CD4-positive, alpha-beta T cell treated with Interleukin-21 for 1 hour (primary cell): ENCODE data around the gene RAB37.

Source experiments
- DNase-seq: peaks from one replicate; pipeline ENCODE4 v3.0.0-alpha.2; 2020

Gene RAB37

DNA sequence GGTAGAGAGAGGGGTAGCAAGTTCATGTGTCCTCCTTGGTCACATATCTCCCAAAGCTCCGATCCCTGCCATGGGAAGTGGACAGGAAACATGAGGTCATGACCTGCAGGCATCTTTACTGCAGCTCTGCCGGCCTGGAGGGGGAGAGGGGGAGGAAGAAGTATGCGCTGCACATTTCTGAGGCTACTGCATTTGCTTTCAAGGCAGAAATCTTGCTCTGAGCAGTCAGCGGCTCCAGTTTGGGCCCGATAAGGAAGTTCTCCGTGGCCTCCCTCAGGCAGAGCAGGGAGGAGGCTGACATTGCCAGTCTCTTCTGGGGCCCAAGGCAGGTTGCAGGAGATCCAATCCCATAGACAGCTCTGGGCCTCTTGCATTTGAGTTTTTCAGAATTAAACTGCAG is 9.9 kb downstream of the RAB37 start:
- no peak for DNase-seq

DNA sequence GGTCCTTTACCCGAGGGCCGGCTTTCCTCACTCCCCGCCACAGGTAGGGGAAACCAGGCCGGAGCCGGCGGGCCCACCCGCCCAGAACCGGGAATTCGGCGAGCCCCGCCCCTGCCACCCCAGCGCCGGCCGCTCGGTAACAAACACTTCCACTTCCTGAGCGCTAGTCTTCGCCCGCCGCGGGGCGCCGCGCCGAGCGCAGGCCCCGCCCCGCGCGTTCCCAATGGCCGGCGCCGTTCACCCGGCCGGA is 11.1 kb downstream of the RAB37 start:
- DNase-seq: no peak

DNA sequence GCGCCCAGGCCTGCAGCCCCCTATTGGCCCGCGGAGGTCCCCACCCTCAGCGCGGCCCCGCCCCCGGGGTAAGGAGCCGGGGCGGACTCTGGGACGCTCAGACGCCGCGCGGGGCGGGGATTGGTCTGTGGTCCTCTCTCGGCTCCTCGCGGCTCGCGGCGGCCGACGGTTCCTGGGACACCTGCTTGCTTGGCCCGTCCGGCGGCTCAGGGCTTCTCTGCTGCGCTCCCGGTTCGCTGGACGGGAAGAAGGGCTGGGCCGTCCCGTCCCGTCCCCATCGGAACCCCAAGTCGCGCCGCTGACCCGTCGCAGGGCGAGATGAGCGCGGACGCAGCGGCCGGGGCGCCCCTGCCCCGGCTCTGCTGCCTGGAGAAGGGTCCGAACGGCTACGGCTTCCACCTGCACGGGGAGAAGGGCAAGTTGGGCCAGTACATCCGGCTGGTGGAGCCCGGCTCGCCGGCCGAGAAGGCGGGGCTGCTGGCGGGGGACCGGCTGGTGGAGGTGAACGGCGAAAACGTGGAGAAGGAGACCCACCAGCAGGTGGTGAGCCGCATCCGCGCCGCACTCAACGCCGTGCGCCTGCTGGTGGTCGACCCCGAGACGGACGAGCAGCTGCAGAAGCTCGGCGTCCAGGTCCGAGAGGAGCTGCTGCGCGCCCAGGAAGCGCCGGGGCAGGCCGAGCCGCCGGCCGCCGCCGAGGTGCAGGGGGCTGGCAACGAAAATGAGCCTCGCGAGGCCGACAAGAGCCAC is 11.6 kb downstream of the RAB37 start, which contains the start of gene NHERF1:
TSS of gene NHERF1 (plus strand) at position 100 of the 750 bp plus-strand sequence. CDS start at position 319, 219 bp downstream.
- peak; percentile 94 for DNase-seq

DNA sequence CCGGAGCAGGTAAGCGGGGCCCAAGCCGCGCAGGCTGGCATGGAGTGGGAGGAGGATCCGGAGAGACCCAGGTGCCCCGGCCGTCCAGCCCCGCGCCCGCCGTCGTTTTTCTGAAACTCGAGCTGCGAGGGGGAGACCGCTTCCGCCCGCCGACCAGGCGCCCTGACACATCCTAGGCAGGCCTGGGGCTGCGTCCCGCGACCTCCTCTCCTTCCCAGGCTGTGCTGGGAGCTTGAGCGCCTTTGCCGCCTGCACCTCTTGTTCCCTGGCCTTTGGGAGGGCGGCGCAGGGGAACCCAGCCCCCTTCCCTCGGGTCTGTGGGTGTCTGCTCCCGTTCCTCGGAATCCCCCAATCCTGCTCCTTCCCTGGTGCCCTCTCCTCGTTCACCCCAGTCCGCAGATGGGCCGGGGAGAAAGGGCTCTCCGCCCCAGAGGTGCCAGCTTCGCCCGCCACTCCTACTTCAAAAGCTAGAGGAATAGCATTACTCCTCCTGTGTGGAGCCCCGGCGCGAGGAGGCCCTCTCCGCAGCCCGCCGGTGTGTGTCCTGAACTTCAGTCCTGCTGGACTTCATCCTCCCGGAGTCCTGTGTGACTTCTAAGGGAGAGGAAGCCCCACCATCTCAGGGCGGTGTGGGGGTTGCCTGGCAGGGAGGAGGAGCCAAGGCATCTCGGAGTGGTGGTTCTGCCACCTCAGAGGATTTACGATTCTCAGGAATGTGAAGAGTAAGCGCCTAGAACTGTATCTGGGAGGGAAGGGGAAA is 12.4 kb downstream of the RAB37 start:
- peak; percentile 33 for DNase-seq

DNA sequence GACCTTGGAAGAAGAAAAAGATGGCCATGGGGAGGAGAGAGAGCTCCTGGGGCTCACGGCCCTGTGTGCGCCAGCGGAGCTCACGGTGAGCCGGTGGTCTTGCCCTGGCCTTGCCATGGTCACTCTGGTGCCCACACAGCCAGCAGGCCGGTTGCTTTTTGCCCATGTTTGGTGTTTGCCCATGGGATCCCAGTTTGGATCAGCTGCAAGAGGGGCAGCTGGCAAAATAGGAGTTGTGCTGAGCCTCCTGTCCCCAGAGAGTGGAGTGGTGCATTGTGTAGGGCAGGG is 12.9 kb downstream of the RAB37 start:
- no peak for DNase-seq

DNA sequence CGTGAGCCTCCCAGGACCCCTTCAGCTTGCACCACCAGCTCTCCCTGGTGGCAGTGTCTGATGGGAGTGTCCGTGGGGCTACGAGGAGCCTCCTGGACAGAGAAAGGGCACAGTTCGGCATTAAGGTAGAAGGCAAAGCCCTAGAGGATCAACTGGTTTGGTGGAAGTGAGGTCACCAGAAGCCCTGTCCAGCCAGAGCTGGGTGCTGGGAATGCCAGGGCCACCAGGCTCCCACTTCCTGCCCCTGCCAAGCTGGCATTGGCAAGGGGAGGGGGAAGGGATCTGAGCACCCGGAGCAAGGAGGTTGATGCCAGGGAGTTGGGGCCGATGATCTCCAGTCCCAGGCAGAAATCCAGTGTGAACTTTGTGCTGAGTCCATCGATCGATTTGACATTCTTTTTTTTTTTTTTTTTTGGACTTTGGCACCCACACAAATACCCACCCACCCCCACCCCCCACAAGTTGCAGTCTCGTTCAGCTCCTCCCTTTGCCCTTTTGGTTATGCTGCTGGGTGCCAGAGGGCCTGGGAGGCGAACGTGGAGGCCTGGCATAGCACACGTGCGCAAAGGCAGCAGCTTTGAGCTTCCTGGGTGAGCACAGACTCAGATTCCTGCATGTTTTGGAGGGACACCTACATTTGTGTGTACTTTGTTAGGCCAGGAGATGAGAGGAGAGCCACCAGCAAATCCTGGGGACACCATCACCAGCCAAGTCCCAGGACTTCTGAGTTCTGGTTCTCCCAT is 13.4 kb downstream of the RAB37 start:
- no peak for DNase-seq

DNA sequence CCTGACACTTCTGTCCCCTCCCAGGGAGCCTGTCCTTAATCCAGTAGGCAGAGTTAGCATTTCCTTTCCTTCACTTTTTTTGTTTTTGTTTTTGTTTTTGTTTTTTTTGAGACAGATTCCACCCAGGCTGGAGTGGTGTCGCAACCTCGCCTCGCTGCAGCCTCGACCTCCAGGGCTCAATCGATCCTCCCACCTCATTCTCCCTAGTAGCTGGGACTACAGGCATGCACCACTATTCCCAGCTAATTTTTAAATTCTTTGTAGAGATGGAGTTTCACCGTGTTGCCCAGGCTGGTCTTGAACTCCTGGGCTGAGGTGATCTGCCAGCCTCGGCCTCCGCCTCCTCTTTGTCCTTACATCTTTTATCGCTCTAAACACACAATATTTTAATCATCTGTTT is 15.4 kb downstream of the RAB37 start:
- no peak for DNase-seq

DNA sequence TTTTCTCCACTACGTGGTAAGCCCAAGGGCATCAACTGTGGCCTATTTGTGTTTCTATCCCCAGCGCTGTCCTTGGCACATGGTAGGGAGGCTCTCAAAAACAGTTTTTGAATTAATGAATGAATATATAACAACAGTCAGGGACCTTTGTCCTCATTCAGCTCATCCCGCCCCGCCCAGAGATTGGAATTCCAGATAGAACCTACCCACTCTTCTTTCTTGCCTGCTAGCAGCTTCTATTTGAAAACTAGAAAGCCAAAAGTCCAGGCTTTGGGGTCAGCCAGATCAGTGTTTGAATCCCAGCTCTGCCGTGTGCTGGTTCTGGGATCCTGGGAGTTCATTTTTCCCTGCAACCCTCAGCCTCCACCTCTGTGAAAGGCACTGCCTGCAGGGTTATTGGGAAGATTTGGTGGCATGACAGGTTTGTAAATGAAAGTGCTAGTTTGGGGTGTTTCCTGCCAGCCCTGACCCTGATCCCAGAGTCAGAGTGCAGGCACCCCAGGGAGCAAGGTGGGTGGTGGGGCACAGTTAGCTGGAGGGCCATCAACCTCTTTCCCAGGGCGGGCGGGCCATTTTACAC is 15.9 kb downstream of the RAB37 start:
- no peak for DNase-seq

DNA sequence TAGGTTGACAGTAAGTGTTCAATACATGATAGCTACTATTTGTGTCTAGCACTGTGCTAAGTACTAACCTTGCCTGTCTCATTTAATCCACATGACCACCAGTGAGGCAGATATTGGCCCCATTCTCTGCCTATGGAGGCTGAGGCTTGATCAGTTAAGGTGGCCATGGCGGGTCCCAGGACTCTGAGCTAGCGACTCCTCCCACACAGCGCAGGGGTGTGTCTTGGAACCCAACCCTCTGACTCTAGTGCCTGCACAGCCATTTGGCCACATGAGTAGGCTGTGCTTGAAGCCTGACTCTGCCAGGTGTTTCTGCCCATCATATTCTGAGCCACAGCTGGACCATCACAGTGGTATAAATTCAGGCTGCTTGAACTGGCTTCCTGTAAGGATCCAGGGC is 17.8 kb downstream of the RAB37 start:
- DNase-seq: peak; percentile 31

DNA sequence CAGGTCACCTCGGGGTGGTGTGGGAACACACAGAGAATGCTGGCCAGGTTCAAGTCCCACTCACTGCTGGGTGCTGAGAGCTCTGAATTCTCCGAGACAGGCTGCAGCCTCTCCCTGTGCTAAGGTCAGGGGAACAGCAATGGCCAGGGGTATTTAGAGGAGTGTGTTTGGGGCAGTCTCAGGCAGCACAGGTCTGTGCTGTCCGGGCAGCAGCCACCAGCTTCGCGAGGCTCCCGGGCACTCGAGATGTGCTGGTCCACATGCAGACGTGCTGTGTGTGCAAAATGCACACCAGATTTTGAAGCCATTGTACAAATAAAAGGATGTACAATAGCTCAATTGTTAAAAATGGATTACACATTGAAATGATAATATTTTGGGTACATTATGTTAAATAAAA is 18.5 kb downstream of the RAB37 start:
- DNase-seq: no peak

DNA sequence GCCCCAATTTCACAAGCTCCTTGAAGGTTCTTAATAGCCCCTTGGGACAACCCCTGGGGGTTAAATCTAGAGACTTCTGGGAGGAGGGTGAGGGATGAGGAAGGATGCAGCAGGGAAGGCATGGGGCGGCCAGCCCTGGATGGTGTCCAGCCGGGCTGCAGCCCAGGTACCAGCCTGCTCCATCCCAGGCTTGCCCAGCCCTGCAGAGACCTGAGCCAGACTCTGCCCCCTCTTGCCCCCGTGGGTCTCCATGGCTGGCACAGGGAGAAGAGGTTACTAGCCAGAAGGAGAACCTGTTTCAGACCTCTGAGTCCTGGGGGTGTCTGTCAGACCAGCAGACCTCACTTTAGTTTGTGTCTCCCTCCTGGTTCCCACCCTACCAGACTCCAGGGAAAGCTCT is 19.8 kb downstream of the RAB37 start:
- no peak for DNase-seq

DNA sequence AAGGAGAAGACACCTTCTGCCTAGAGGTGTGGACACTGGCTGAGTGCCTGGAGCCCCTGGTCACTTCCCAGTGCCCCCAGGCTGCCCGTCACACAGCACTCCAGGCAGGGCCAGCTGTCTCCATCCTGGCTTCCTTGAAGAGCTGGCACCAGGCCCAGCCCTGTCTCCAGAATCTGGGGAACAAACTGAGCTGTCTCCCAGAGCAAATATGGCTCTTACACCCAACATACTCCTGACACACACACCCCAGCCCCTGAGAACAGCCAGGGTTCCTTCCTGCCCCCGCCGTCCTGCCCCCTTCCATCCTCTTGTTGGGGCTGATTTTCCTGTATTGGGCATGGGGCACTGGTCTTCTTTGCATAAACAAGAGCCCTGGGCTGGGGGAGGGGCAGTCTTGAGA is 20.4 kb downstream of the RAB37 start:
- no peak for DNase-seq

DNA sequence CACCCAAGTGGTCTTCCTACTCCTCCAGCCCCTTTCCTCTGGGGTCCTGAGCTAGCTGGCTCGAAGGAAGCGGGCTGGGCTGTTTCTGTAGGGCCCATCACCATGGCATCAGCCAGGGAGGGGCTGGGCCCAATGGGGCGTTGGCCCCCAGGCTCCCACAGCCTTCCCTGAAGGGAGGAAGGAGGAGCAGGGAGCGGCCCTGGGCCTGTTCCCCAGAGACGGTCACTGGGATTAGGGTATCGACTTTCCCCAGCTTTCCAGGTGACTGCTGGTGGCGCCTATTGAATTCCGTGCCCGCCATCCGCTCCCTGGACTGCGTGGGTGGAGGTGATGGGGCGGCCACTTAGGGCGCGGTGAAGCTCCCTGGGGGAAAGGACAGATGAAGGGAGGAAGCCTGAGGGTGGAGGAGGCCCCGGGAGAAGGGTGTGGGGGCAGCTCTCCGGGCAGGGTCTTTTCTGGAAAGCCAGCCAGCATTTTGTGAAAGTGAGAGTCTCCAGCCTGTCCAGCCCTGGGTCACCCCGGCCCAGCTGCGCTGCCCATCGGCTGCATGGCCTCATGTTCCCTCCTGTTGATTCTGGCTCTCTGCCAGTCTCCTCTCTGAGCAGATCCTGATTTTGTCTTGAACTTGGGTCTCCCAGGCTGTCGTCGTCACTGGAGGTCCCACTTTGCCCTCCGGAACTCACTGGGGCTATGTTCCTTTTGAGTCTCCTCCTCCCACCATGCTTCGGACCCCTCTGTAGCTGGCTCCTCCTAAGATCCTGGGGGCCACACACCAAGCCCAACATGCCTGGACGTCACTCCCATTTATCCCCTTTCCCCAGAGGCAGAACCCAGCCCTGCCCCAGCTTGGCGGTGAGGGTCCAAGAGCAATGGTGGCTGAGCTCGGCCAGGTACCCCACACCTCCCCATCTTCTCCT is 21.1 kb downstream of the RAB37 start:
- no peak for DNase-seq

DNA sequence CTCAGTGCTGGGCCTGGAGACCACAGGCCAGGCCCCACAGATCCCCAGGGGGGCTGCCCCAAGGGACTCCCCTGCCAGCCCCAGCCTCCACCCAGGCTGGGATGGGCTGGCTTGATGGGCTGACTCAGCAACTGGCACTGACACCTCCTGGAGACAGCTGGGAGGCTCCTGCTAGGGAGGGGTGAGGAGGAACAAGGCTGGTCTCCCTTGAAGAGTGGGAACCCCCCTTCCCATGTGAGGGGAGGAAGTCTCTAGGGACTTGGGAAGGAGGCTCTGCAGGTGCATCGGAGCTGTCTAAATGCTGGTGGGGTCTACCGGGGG is 21.8 kb downstream of the RAB37 start:
- no peak for DNase-seq

DNA sequence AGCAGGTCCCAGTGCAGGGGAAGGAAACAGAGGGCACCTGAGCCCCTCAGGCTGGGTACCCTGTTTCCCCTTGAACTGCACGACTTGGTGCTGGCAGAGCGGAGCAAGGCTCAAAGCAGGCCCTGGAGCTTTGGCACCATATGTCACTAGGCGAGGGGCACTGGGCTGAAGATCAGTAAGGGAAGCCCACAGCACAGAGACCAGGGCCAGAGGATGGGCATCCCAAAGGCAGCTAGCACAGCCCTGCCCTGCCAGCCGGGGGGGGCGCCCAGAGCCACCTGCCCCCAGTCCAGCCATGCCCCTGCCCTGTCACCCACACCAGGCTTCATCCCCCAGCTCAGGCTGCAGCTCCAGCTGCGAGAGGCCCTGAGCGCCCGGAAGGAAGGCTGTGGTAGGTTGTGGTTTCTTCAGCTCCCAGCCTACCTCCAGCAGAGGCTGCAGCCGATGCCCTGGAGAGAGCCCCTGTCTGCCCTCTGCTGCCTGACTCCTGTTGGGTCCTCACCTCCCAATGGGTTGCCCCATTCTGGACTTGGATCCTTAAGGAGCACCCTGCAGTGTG is 22.3 kb downstream of the RAB37 start:
- peak; percentile 67 for DNase-seq

DNA sequence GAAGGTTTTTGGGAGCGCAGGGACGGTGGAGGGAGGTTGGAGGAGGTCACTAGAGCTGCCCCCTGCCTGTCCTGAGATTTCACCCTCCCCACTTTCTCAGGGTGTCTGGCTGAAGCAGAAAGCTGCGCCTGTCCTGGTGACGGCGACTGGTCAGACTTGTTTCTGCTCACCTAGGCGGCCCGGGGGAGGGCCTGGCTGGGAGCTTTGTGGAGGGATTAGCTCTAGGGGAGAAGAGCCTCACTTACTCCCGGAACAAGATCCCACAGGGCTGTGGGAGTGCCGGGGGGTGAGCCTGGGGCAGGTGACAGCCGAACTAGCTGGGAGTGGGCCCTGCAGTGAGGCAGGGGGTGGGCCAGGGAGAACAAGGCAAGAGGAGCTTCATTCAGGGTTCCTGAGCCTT is 22.9 kb downstream of the RAB37 start:
- DNase-seq: no peak

DNA sequence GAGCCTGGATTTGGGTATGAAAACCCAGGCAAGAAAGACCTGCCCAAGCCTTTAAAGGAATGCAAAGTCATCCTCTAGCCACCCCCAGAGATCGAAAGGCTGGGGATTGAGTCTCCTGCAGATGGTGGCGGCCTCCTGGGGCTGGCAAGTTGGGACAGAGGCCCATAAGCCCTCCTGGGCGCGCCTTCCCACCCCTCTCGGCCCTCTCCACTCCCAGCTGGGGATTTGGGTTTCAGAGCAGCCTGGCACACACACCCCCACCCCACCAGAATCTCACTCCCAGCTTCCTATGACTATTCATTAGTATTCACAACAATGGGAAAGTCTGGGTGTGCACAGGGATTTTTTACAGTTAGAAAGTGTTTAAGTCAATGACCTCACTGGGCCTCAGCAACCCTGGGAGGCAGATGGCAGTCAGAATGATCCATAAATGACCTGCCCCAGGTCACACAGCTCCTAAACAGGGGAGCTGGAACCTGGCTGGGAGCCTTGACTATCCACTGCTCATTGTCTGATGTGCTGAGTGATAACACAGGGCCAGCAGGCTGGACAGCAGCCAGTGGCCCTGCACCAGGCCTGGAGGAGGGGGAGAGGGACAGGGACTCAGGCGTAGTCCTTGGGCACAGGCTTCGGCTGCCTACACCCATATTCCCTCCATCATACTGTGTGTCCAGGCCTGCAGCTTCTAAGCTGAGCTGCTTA is 23.5 kb downstream of the RAB37 start:
- no peak for DNase-seq

DNA sequence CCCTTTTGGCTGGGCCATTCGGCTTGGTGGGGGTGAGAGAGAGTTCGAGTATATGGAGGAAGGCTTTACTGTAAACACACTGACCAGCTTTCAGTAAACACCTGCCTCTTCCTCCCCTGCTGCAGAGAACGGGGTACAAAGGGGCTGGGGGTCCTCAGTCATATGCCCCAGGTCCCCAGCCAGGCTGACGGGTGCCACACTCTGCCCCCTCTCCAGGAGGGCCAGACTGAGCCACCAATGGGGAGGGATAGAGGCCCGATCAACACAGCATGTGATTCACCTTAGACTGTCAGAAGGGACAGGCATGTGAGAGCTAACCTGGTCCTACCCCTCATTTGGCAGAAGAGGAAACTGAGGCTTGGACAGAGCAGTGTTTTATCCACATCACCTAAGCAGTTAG is 24.4 kb downstream of the RAB37 start:
- DNase-seq: no peak

DNA sequence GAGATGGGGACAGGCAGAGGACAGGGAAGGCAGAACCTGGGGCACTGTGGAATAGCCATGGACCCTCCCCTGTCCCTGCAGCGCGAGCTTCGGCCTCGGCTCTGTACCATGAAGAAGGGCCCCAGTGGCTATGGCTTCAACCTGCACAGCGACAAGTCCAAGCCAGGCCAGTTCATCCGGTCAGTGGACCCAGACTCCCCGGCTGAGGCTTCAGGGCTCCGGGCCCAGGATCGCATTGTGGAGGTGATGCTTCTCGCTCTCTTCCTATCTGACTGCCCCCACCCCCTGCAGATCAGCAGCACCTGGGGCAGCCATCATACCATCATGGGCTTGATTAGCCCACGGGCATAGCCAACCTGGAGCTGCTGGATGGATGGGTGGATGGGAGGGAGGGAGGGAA is 24.9 kb downstream of the RAB37 start:
- no peak for DNase-seq

DNA sequence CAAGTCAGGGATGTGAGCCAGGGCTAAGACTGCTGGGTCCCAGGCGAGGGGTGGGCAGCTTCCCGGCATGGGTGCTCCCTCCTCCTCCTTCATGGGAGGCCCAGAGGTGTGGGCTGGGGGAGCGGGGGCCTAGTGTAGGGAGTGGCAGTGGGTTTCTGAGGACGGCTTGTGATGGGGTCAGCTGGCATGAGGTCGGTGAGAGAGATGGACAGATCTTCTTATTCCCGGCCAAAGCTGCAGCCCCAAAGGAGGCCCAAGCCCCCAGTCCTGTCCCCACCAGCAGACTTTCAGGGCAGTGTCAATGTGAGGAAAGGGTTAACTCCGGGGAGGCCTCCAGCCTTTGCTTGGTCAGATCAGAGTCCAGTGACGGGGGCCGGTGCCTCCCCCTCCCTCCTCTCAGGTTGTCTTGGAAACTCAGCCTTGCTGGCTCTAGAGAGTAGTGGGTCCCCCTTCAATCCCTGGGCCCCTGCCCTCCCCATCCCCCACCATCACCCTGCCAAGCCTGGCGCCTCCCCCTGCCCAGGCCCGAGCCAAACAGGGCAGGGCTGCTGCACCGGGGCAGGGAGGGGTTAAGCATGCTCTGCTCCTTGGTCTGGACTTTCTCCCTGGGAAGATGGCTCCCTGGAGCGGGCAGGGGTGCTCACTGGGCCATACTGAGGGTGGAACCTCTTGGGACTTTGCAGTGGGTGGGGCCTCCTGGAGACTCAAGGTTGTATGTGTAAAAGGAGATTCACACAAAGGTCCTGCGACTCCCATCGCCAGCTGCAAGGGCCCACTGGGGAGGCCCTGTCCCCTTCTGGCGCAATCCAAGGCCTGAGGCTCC is 26.7 kb downstream of the RAB37 start:
- no peak for DNase-seq

DNA sequence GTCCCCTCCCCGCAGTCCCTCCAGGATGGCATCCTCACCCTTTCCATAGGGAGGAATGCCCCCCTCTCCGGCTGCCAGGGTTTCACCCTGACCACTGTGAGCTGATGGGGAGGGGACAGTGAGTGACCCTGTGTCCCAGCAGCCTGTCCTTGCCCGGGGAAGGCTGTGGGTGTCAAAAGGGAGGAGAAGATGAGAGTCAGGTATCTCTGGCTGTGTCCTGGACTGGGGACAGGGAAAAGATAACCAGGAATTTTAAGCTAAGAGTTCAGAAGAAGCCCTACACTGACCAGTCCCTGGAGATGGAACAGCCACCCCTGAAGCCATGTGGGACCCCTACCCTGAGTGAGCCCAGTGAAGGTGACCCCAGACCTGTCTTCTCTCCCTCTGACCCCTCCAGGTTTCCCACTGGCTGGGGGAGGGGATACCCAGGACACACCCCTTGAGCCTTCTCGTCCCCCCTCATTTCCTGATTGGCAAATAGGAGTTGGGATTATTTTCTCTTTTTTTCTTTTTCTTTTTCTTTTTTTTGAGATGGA is 27.8 kb downstream of the RAB37 start:
- DNase-seq: no peak
